NCI-H2029 (cell line): ENCODE measurements around the gene MAMDC2.

ENCODE experiments used
- DNase-seq: peaks from one replicate; lab custom pipeline; 2025; lab: John Stamatoyannopoulos, UW

Gene MAMDC2

DNA sequence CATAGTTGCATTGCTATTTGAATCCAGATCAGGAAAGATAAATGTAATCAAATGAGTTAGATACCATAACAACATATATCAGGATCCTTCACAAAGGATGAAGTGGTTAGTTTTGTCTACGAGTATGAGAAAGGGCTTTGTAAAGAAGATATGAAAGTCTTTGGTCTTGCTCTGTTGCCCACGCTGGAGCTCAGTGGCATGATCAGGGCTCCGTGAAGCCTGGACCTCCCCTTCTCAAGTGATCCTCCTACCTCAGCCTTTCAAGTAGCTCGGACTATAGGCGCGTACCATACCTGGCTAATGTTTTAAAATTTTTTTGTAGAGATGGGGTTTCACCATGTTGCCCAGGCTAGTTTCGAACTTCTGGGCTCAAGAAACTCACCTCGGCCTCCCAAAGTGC lies 217.0 kb downstream of the MAMDC2 start:
- no peak for DNase-seq

DNA sequence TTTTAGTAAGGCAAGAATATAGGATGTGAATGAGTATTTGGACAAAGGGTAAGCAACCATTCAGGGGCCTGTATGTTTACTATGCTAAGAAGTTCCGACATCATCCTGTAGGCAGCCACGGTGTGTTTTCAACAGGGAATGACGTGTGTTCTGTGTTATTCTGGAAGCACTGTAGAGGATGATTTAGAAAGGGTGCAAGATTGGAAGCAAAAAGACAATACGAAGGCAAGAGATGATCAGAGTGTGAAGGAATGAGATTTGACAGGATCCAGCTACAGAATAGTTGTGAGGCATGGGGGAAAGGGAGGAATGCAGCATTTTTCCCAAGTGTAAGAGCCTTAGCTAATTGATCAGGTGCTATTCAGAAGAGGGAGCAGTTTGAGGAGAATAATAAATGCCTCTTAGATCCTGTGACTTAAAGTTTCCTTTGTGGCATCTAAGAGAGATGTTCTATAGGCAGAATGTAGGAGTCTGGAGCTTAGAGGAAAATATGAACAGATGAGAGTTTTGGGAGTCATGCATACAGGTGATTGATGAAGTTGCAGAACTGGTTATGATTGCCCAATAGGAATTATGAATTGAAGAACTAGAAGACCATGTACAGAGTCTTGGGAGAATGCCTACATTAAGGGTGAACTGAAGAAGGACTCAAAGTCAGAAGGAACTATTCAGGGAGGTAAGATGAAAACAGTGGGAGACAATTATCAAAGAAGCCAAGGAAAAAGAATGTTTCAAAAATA lies 217.7 kb downstream of the MAMDC2 start:
- no peak for DNase-seq

DNA sequence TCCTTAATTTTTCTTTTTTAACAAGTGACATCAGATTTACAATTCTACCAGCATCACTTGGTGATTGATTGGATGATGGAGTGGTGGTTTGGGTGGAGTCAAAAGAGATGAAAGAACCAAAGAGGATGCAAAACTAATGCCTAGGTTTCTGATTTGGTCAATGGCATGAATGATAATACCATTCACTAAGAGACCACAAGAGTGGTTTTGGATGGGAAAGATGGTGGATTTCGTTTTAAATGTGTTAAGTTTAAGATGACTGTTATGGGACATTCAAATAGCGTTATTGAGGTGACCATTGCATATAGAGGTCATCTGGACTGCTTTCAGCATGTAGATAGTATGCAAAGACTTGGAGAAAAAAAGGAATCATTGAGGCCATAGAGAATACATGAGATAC lies 218.7 kb downstream of the MAMDC2 start:
- DNase-seq = no peak

DNA sequence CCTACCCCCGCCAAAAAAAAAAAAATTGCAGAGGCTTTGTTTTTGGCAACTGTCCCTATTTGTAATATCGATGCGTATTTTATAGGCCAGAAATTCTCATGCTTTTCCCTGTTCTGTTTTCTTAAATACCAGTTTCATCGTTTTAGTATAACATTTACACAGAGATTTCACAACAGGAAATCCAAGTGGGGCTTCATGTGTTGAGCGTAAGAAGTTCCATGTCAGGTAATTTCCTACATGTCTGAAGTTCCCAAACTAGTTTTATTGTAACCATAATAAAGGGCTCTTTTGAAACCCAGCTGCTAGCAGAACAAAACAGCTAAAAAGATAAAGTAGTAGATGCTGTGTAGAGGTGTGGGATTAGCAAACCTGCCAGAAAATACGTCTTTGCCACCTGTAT lies 219.3 kb downstream of the MAMDC2 start:
- DNase-seq = no peak

DNA sequence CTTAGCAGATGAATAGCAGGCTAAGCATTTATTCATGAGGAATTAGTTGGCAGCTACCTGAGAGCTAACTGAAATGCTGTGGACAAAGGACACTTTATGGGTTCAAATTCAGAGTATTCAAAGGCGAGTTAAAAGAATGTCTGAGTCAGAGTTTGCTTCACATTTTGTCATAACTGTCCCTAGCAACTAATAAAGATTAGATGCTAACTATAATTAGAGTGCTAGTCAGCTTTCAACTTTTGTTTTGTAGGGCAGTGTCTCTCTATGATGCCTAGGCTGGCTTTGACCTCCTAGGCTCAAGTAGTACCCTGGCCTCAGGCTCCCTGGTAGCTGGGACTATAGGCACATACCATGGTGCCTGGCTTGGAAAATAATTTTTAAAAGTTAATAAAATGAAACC lies 219.8 kb downstream of the MAMDC2 start:
- no peak for DNase-seq
